Activated naive CD8-positive, alpha-beta T cell treated with anti-CD3 and anti-CD28 coated beads for 36 hours (primary cell): ENCODE measurements around the gene SPTSSA. TPM values are rescaled to one million over a fixed set of nuclear protein-coding genes. Genes with fewer than 3 reads are reported as not detected.
"Not testable (repeated sequence)": the region's sequence is repeated elsewhere in the genome, so short reads cannot be mapped to it uniquely, and the experiment has no call there.

ENCODE experiments used
- DNase-seq: peaks from one replicate; pipeline ENCODE4 v3.0.0; 2021
- H3K27ac Mint-ChIP-seq: one replicate; pipeline ENCODE4 v1.8.0; 2022; ENCODE audit warnings: mild to moderate bottlenecking, moderate library complexity, mixed read lengths
- H3K27me3 Mint-ChIP-seq: one replicate; pipeline ENCODE4 v1.8.0; 2022; ENCODE audit warnings: mild to moderate bottlenecking, mixed read lengths
- H3K36me3 Mint-ChIP-seq: one replicate; pipeline ENCODE4 v1.8.0; 2021; ENCODE audit warnings: mild to moderate bottlenecking, mixed read lengths
- H3K4me1 Mint-ChIP-seq: one replicate; pipeline ENCODE4 v1.8.0; 2021; ENCODE audit warnings: mixed read lengths
- H3K4me3 Mint-ChIP-seq: one replicate; pipeline ENCODE4 v1.8.0; 2022; ENCODE audit warnings: mild to moderate bottlenecking, moderate library complexity, mixed read lengths
- H3K9me3 Mint-ChIP-seq: one replicate; pipeline ENCODE4 v1.8.0; 2022; ENCODE audit warnings: mixed read lengths
- total RNA-seq, 2 experiments: library from RNA; stranded (reverse); gene quantifications; one replicate each; pipeline ENCODE4 v1.2.3, GENCODE V29; 2021

SPTSSA gene
- total RNA-seq, 2 experiments from 2014 or later, result 13.0 to 13.5 TPM

DNA sequence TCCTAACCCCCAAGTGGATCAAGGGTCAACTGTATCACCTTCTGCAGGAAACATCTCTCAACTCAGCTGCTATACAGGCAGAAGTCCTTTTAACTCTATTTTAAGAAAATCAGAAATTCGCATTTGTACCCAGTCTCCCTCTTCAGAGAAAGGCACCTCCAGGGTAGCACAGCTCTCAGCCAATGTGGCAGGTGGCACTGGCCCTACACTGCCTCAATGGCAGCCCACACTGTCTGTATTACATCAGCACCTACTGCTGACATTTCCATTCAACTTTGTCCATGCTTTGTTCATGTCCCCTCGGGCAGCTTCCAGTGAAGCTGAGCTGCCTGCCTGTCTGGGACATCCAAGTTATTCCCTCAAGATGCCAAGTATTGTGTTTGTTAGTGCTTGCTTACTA is 8.8 kb downstream of the SPTSSA start:
- Mint-ChIP-seq H3K27me3 (no peaks in the 10 kb centered on the region), H3K27ac (no peak overlapping the region), H3K36me3 (peaks cover 12% of the 10 kb centered on the region), H3K4me1 (no peaks in the 10 kb centered on the region), H3K4me3 (no peak overlapping the region), H3K9me3 (no peaks in the 10 kb centered on the region)
- no peak for DNase-seq

DNA sequence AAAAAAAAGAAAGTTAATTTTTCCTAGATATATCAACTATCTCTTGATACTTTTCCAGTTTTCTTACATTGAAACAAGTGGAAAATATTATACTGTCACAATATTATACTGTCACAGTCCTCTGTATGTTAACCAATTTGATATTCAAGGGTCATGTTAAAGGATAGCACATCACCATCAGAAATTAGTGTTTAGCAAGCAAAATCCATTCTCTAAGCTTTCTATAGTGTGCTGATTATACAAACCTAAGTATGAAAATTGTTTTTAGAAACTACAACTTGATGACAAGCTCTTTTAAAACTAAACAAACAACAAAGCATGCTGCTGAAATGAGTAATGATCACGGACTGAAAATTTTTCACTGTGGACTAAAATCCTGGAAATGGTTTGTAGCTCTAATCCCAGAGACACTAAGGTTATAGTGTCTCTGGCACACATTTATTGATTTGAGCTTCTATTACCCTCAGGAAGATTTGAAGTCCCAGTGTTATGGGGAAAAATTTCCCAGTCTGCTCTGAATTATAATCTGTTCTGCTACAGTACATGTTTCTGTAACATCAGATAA is 9.7 kb downstream of the SPTSSA start:
- Mint-ChIP-seq H3K4me1 (no peaks in the 10 kb centered on the region), H3K4me3 (no peak overlapping the region), H3K27ac (no peak overlapping the region), H3K36me3 (peaks cover 15% of the 10 kb centered on the region), H3K9me3 (no peaks in the 10 kb centered on the region), H3K27me3 (no peaks in the 10 kb centered on the region)
- no peak for DNase-seq

DNA sequence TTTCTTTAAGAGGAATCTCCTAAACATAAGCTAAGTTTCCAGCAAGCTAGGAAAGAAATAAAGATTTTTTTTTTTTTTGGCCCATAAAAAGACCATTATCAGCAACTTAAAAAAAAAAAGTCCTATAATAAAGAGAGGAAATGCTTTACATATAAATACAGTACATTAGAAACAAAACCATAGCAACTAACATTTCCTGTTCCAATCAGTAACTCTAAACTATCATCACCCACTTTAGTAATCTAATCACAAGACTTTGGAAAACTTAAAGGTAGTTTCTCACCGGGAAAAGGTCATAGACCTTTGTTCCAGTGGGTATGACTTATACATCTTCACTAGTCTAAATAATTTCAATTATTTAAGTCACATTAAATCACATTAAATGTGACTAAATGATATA is 11.1 kb downstream of the SPTSSA start:
- Mint-ChIP-seq H3K27ac (no peak overlapping the region), H3K27me3 (no peaks in the 10 kb centered on the region), H3K9me3 (no peaks in the 10 kb centered on the region), H3K4me1 (no peaks in the 10 kb centered on the region), H3K36me3 (peaks cover 18% of the 10 kb centered on the region), H3K4me3 (no peak overlapping the region)
- no peak for DNase-seq

DNA sequence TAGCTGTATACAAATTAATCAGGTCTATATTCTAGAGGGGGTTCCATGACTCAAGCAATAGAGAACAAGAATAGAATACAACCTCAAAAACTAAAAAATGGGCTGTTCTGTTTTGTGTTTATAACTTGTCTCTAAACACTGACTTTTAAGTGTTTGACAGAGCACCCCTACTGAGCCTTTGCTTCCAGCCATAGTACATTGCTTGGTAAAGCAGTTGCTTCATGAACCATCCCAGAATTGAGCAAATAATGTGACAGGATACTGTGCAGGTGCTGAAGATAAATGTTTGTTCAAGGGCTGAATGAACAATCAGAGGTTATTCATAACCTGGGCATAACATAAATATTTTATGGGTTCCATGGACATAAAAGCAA is 11.5 kb downstream of the SPTSSA start:
- no peaks in the 10 kb centered on the region for H3K4me1 Mint-ChIP-seq
- H3K27ac Mint-ChIP-seq, result no peak overlapping the region
- no peak for DNase-seq
- H3K36me3 Mint-ChIP-seq, result peaks cover 18% of the 10 kb centered on the region
- H3K9me3 Mint-ChIP-seq, result no peaks in the 10 kb centered on the region
- no peak overlapping the region for H3K4me3 Mint-ChIP-seq
- no peaks in the 10 kb centered on the region for H3K27me3 Mint-ChIP-seq

DNA sequence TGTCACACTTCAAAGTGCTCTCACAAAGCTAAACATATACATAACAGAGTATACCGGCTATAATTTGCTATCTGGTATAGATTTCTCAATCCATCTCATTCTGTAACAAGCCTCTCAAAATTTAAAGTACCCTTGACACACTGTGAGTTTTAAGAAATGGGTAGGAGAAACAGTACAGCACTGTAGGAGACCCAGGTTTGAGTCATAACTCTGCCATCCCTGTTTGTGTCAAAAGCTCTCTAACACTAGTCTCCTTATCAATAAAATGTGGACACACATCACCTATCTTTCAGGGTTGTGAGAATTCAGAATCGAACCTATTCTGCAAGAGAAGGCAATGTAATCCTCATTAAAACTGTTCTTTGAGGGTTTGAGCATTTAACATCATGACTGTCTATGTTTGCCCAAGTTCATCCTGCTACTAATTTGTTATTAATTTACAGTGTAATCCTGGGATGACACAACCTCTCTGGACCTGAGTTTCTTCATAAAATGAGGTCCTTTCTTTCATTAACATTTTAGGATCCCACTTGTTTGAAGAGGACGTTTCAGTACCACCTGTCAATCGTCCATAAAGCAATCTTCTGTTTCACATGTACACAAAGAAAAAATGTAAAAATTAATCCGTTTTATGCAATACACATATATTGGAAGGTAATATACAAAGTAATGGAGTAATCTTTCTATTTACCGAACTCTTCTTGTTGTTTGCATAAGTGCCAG is 12.1 kb downstream of the SPTSSA start:
- Mint-ChIP-seq H3K36me3 (peaks cover 18% of the 10 kb centered on the region), H3K4me1 (no peaks in the 10 kb centered on the region), H3K27me3 (no peaks in the 10 kb centered on the region), H3K27ac (no peak overlapping the region), H3K4me3 (no peak overlapping the region), H3K9me3 (no peaks in the 10 kb centered on the region)
- no peak for DNase-seq

DNA sequence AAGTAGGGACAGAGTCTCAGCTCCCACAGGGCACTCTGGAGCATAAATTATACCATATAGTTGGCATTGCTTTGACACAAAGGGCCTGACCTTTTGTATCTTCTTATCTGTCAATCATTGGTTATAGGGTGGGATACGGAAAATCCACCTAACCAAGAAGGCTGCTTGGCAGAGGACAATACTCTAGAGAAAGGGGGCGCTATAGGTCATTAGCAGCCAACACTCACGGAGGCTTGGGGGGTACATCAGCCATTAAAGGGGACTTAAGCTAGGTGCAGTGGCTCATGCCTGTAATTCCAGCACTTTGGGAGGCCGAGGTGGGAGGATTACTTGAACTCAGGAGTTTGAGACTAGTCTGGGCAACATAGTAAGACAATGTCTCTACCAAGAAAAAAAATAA is 22.9 kb downstream of the SPTSSA start:
- DNase-seq, result no peak
- H3K4me3 Mint-ChIP-seq, result no peak overlapping the region
- H3K27me3 Mint-ChIP-seq, result no peaks in the 10 kb centered on the region
- no peak overlapping the region for H3K27ac Mint-ChIP-seq
- no peaks in the 10 kb centered on the region for H3K9me3 Mint-ChIP-seq
- peaks cover 2% of the 10 kb centered on the region for H3K4me1 Mint-ChIP-seq
- H3K36me3 Mint-ChIP-seq, result peaks cover 6% of the 10 kb centered on the region

DNA sequence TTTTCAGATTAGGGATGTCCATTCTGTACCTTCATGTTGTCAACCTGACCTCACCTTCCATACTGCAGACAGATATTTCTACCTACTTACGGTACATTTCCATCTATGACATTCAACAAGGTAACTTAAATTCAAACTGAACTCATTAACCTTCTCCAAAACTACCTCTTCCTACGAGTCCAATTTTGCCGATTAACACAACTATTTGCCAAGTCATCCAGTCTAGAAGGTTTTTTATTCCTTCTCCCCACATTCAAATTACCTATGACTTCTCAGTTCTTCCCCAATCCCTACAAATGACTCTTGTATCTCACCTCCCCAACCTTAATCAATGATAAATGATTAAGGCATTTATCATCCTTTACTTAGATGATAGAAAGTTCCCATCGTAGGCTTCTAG is 23.6 kb downstream of the SPTSSA start:
- peaks cover 6% of the 10 kb centered on the region for H3K36me3 Mint-ChIP-seq
- no peaks in the 10 kb centered on the region for H3K27me3 Mint-ChIP-seq
- peaks cover 2% of the 10 kb centered on the region for H3K4me1 Mint-ChIP-seq
- no peak overlapping the region for H3K27ac Mint-ChIP-seq
- no peaks in the 10 kb centered on the region for H3K9me3 Mint-ChIP-seq
- DNase-seq, result no peak
- H3K4me3 Mint-ChIP-seq, result no peak overlapping the region

DNA sequence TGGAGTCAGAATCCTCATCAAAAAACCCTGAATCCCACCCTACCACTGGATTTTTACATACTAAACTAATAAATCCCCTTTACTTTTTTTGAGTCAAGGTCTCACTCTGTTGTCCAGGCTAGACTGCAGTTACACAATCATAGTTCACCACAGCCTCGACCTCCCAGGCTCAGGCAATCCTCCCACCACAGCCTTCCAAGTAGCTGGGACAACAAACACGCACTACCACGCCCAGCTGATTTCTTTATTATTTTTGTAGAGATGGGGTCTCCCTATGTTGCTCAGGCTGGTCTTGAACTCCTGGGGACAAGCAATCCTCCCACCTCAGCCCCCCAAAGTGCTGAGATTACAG is 24.3 kb downstream of the SPTSSA start:
- H3K36me3 Mint-ChIP-seq, result peaks cover 7% of the 10 kb centered on the region
- H3K27ac Mint-ChIP-seq, result no peak overlapping the region
- H3K4me1 Mint-ChIP-seq, result peaks cover 5% of the 10 kb centered on the region
- DNase-seq, result no peak
- no peaks in the 10 kb centered on the region for H3K9me3 Mint-ChIP-seq
- no peaks in the 10 kb centered on the region for H3K27me3 Mint-ChIP-seq
- H3K4me3 Mint-ChIP-seq, result no peak overlapping the region

DNA sequence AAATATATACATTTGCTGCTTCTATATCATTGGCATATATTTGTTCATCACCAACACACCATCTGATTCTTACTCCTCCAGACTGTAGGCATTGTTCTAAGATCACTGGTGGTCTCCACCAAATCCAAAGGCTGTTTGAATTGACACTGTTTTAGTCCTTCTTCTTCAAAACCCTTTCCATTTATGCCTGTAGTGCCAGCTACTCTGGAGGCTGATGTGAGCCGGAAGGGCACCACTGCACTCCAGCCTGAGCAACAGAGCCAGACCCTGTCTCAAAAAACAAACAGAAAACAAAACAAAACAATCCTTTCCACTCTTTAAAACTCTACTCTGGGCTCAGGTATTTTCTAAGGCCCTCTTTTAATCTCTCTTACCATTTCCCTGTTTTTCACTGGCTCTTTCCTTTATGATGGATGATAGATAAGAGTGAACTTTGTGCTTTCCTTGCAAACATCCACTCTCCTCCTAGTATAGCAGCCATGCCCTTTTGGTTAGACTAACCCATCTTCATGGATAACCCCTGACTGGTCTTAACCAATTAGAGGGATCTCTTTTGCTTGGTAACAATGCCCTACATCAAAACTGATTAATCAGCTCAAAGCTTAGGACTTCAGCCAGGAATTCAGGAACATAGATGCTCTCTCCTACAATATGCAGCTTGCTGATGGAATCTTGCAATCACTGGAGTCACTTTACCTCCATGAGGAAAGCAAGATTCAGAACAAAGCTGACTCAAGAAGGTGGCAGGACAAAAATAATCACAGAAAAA is 24.9 kb downstream of the SPTSSA start:
- no peaks in the 10 kb centered on the region for H3K9me3 Mint-ChIP-seq
- no peak for DNase-seq
- H3K4me3 Mint-ChIP-seq, result no peak overlapping the region
- peaks cover 6% of the 10 kb centered on the region for H3K36me3 Mint-ChIP-seq
- peaks cover 5% of the 10 kb centered on the region for H3K4me1 Mint-ChIP-seq
- no peaks in the 10 kb centered on the region for H3K27me3 Mint-ChIP-seq
- H3K27ac Mint-ChIP-seq, result no peak overlapping the region

DNA sequence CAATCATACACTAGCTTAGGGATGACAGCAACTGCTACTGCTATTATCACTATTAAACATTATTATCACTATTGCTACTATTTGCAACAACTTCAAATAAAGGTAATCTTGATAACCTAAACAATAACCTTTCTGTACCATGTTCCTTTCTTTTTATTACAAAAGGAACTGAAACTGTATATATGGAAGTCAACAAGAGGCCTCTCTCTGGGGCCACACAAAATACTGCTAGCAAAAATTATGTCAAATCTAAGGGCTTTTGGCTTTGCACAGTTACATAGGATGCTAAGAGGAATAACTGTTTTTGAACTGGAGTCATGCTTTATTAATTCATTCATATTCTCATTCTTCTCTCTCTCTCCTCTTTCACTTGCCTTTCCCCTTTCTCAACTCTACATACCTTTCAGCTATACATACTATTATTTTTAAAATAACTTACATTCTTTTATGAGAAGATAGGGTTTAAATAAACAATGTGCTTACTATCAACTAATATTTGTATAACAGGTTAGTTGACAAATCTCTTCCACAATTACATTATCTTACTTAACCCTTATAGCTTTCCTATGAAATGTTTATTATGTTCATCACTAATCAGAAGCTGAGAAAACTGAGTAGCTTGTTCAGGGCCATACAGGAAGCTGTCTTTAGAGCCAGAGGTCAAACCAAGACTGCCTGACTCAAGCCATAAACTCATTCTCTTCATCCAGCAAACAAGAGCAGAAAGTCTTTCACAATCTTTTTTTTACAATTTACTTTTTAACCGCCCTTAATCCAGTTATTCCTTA is 25.7 kb downstream of the SPTSSA start:
- Mint-ChIP-seq H3K9me3 (no peaks in the 10 kb centered on the region), H3K27me3 (no peaks in the 10 kb centered on the region), H3K27ac (no peak overlapping the region), H3K4me1 (peaks cover 5% of the 10 kb centered on the region), H3K36me3 (peaks cover 9% of the 10 kb centered on the region), H3K4me3 (no peak overlapping the region)
- no peak for DNase-seq

DNA sequence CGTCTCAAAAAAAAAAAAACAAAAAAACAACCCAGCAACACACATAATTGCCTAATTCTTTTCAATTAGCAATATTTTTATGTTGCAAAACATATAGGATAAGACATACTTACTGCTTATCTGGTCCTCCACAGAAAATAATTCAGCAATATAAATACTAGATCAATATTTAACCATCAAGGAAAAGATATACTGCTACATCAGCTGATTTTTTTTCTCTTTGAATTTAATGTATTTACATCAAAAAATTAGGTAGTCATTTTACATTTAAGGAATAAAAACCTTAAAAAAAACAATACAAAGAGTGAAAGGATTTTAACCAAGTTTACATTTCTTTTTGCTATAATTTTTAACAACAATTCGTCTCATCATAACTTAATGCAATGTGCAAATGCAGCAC is 28.1 kb downstream of the SPTSSA start:
- DNase-seq, result no peak
- Mint-ChIP-seq H3K27ac (no peak overlapping the region), H3K36me3 (peaks cover 9% of the 10 kb centered on the region), H3K4me1 (peaks cover 5% of the 10 kb centered on the region), H3K9me3 (no peaks in the 10 kb centered on the region), H3K27me3 (no peaks in the 10 kb centered on the region), H3K4me3 (no peak overlapping the region)

DNA sequence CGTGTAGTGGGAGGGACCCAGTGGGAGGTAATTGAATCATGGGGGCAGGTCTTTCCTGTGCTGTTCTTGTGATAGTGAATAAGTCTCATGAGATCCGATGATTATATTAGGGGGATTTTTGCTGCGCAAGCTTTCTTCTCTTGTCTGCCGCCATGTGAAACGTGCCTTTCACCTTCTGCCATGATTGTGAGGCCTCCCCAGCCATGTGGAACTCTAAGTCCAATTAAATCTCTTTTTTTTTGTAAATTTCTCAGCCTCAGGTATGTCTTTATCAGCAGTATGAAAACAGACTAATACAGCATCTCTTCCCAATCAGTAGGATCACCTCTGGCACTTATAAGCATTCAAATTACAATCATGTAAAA is 34.0 kb downstream of the SPTSSA start:
- not testable (repeated sequence) for H3K9me3 Mint-ChIP-seq, H3K4me1 Mint-ChIP-seq, DNase-seq, H3K36me3 Mint-ChIP-seq, H3K27me3 Mint-ChIP-seq, H3K27ac Mint-ChIP-seq, H3K4me3 Mint-ChIP-seq

DNA sequence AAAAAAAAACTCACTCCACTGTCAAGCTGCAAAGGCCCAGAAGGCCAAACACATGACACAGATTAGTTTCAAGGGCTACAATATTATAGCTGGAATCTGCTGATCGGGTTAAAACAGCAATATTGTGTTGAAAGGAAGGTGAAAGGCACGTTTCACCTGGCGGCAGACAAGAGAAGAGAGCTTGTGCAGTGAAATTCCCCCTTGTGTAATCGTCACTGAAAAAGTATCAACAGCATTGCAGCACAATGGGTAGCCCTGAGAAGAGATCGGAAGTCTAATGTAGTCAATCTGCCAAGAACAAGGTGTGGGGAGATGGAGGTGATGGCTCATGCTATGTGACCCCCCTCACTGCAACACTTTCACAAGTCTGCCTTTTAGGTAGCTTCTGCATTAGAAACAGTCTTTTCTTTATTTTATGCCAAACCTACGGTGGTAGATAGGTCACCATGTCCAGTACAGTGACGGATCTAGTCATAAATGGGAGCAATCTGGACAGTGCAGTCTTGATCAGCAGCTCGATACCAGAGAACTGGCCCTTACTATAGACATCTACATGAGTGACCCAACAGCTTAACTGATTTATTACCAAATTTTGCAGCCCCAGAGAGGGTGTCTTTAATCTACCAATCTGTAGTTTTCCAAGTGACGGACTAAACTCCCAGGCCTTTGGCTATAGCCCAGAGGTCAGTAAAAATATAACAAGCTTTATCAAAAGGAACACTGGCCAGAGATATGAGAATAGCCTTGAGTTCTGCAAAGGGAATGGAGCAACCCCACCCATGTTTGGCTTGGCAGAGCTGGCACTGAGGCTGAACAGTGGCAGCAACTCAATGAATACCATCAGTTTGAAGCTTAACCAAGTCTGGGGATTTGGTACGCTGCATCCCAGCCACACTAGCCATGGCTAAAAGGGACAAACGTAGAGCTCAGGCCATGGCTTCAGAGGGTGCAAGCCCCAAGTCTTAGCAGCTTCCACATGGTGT is 35.4 kb downstream of the SPTSSA start:
- Mint-ChIP-seq H3K9me3 (peaks cover 1% of the 10 kb centered on the region), H3K4me1 (no peaks in the 10 kb centered on the region), H3K36me3 (peaks cover 2% of the 10 kb centered on the region), H3K4me3 (no peak overlapping the region), H3K27me3 (no peaks in the 10 kb centered on the region), H3K27ac (no peak overlapping the region)
- DNase-seq, result no peak

DNA sequence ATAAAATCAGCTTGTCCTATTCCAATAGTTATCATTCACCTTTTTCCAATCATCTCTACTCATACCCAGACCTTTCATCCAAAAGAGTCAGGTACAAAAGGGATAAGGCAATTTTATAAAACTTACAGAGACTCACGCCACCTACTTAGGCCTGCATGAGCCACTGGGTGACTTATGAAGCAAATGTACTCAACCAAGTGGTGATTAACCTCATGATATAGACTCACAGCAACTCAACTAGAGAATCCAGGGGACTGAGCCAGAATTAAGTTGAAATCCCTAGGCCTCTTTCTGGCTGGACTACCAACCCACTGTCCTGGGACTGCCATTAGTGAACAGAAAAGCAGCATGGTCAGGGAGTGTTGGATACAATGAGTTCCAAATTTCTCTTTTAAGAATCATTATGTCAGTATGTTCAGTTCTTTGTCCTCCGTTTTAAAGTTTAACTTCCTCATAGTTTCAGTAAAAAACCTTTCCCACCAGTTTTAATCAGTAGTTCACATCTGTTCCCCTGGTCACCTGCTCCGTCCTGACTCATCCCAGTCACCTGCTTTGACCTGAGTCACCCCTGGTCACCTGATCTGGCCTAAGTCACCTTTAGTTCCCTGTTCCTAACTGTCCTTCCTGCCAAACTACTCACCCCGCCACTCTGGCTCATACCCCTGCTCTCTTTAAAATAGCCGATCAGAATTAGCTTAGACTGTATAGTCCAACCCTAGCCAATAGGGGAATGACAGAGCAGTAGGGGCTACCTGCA is 36.8 kb downstream of the SPTSSA start:
- H3K27ac Mint-ChIP-seq, result no peak overlapping the region
- peaks cover 11% of the 10 kb centered on the region for H3K9me3 Mint-ChIP-seq
- H3K4me3 Mint-ChIP-seq, result no peak overlapping the region
- no peak for DNase-seq
- peaks cover 2% of the 10 kb centered on the region for H3K36me3 Mint-ChIP-seq
- H3K4me1 Mint-ChIP-seq, result no peaks in the 10 kb centered on the region
- no peaks in the 10 kb centered on the region for H3K27me3 Mint-ChIP-seq
